Gastrocnemius medialis (tissue), 4 donors: ENCODE measurements around the gene NUP107. TPM values are rescaled to one million over a fixed set of nuclear protein-coding genes. Genes with fewer than 3 reads are reported as not detected.

ENCODE experiments used
- ATAC-seq, 2 donors: fragments of 150-250 bp; one replicate each; pipeline ENCODE4 v1.9.1; 2016
- DNase-seq, 2 donors: peaks; one replicate each; pipeline ENCODE4 v3.0.0-alpha.2; 2019
- H3K27ac ChIP-seq, 4 donors: fragments of 200-600 bp; sonication (generic); 1 replicate in 1 of 4; 2 replicates in 3 of 4; pipeline ENCODE4 v1.5.1; 2016 to 2018; ENCODE audit warnings: mild to moderate bottlenecking in 2 of 4, moderate library complexity in 1 of 4
- H3K27me3 ChIP-seq, 3 donors: fragments of 200-600 bp; sonication (generic) in 2 of 3; 1 replicate in 1 of 3; 2 replicates in 2 of 3; pipeline versions ENCODE4 v1.5.1 to v1.6.0; 2016 to 2019; ENCODE audit warnings: mild to moderate bottlenecking in 1 of 3, moderate library complexity in 1 of 3
- H3K36me3 ChIP-seq, 2 donors: fragments of 200-600 bp; sonication (generic) in 1 of 2; one replicate each; pipeline ENCODE4 v1.5.1; 2017 to 2018
- H3K4me1 ChIP-seq, 2 donors: fragments of 200-600 bp; sonication (generic) in 1 of 2; one replicate each; pipeline ENCODE4 v1.5.1; 2016 to 2017; ENCODE audit warnings: mild to moderate bottlenecking in 2 of 2
- H3K4me3 ChIP-seq, 4 donors: fragments of 200-600 bp; sonication (generic) in 3 of 4; 1 replicate in 1 of 4; 2 replicates in 3 of 4; pipeline ENCODE4 v1.5.1; 2016 to 2019; ENCODE audit warnings: mild to moderate bottlenecking in 2 of 4
- H3K9me3 ChIP-seq, 3 donors: fragments of 200-600 bp; sonication (generic) in 2 of 3; 1 replicate in 1 of 3; 2 replicates in 2 of 3; pipeline ENCODE4 v1.5.1; 2016 to 2019
- CTCF ChIP-seq, 5 experiments: fragments of 450-650 bp in 3 of 5; fragments of 200-600 bp in 2 of 5; sonication (generic) in 2 of 5; IDR thresholded peaks in 4 of 5; conservative IDR thresholded peaks in 1 of 5; 1 replicate in 4 of 5; 2 replicates in 1 of 5; pipeline ENCODE4 v1.5.1; 2016 to 2019; ENCODE audit warnings: antibody characterized with exemption in 5 of 5, mild to moderate bottlenecking in 3 of 5, moderate library complexity in 3 of 5
- POLR2A ChIP-seq, 2 donors: fragments of 450-650 bp; IDR thresholded peaks; one replicate each; pipeline ENCODE4 v1.6.1; 2017; ENCODE audit warnings: antibody characterized with exemption in 2 of 2, mild to moderate bottlenecking in 2 of 2, moderate library complexity in 2 of 2
- in situ Hi-C, 4 donors: fragments of 200-750 bp; cut with MboI; loops; one replicate each; pipeline versions ENCODE4 v1.15.0 to v1.8.0; 2017; ENCODE audit warnings: low sequenced_read_pairs in 4 of 4
- intact Hi-C: fragments of 100-400 bp; cut with DNase I; formaldehyde crosslinking; loops from one replicate; pipeline ENCODE4 v1.15.1; 2023; ENCODE audit warnings: low total_unique reads
- total RNA-seq, 4 donors: library from RNA; depleted of rRNA; stranded (reverse); fragments of >200 nt; gene quantifications; one replicate each; pipeline versions ENCODE4 v1.1.0 to v1.2.3, GENCODE V29; 2016

NUP107 gene
- total RNA-seq, 4 donors from 2014 or later, result 13.0 to 43.1 (median 25.9) TPM

GRCh38 chr12:68776976-68777610 is 90.3 kb downstream of the NUP107 start:
- H3K4me1 ChIP-seq, result no peaks in the 10 kb centered on the region
- in situ Hi-C loops, result no loop called here
- no peak overlapping the region for H3K27ac ChIP-seq
- H3K27me3 ChIP-seq, result no peaks in the 10 kb centered on the region
- no peaks in the 10 kb centered on the region for H3K36me3 ChIP-seq
- no peak for TF ChIP-seq CTCF (IDR thresholded peaks at IDR 0.05 in 4 of 5, conservative IDR thresholded peaks at IDR 0.05 in 1 of 5)
- TF ChIP-seq POLR2A (IDR thresholded peaks at IDR 0.05), result no peak
- DNase-seq, result no peak
- intact Hi-C loops, result no loop called here
- ATAC-seq, result no peak
- no peaks in the 10 kb centered on the region for H3K9me3 ChIP-seq
- no peak overlapping the region for H3K4me3 ChIP-seq

- Histone ChIP-seq H3K36me3 (no peaks in the 10 kb centered on the region), H3K4me1 (no peaks in the 10 kb centered on the region), H3K27me3 (no peaks in the 10 kb centered on the region), H3K4me3 (no peak overlapping the region), H3K9me3 (no peaks in the 10 kb centered on the region), H3K27ac (no peak overlapping the region)
- DNase-seq (no peak), ATAC-seq (no peak)
- intact Hi-C loops, result no loop called here
- in situ Hi-C loops, result no loop called here
- no peak for TF ChIP-seq CTCF (IDR thresholded peaks at IDR 0.05 in 4 of 5, conservative IDR thresholded peaks at IDR 0.05 in 1 of 5)
- no peak for TF ChIP-seq POLR2A (IDR thresholded peaks at IDR 0.05)
Observed at GRCh38 chr12:68779280-68779679, 92.5 kb downstream of the NUP107 start.

GRCh38 chr12:68780731-68781130 is 94.0 kb downstream of the NUP107 start:
- H3K4me1 ChIP-seq, result no peaks in the 10 kb centered on the region
- no peak overlapping the region for H3K27ac ChIP-seq
- ATAC-seq (no peak), DNase-seq (no peak)
- intact Hi-C loops (no loop called here), in situ Hi-C loops (no loop called here)
- H3K4me3 ChIP-seq, result no peak overlapping the region
- no peaks in the 10 kb centered on the region for H3K9me3 ChIP-seq
- H3K27me3 ChIP-seq, result no peaks in the 10 kb centered on the region
- H3K36me3 ChIP-seq, result no peaks in the 10 kb centered on the region
- TF ChIP-seq POLR2A (IDR thresholded peaks at IDR 0.05) (no peak), CTCF (IDR thresholded peaks at IDR 0.05 in 4 of 5, conservative IDR thresholded peaks at IDR 0.05 in 1 of 5) (no peak)

GRCh38 chr12:68781728-68782127 is 95.0 kb downstream of the NUP107 start:
- no peak for DNase-seq
- TF ChIP-seq POLR2A (IDR thresholded peaks at IDR 0.05), result no peak
- no peak for TF ChIP-seq CTCF (IDR thresholded peaks at IDR 0.05 in 4 of 5, conservative IDR thresholded peaks at IDR 0.05 in 1 of 5)
- H3K27ac ChIP-seq, result no peak overlapping the region

GRCh38 chr12:68784015-68784414 is 97.2 kb downstream of the NUP107 start:
- DNase-seq, result no peak
- peak; percentile 22 to 26 for ATAC-seq
- Histone ChIP-seq H3K36me3 (no peaks in the 10 kb centered on the region), H3K4me3 (no peak overlapping the region), H3K9me3 (no peaks in the 10 kb centered on the region), H3K27ac (no peak overlapping the region), H3K27me3 (no peaks in the 10 kb centered on the region), H3K4me1 (peaks cover 3 to 4% of the 10 kb centered on the region in 2 donors)
- no peak for TF ChIP-seq CTCF (IDR thresholded peaks at IDR 0.05 in 4 of 5, conservative IDR thresholded peaks at IDR 0.05 in 1 of 5)
- no peak for TF ChIP-seq POLR2A (IDR thresholded peaks at IDR 0.05)
- in situ Hi-C loops (no loop called here), intact Hi-C loops (no loop called here)

More at GRCh38 chr12:68781728-68782127, 95.0 kb downstream of the NUP107 start:
- no peaks in the 10 kb centered on the region for H3K9me3 ChIP-seq
- in situ Hi-C loops (no loop called here), intact Hi-C loops (no loop called here)
- no peak overlapping the region for H3K4me3 ChIP-seq
- no peaks in the 10 kb centered on the region for H3K36me3 ChIP-seq
- peaks cover 0 to 1% of the 10 kb centered on the region in 2 donors for H3K4me1 ChIP-seq
- no peak for ATAC-seq
- no peaks in the 10 kb centered on the region for H3K27me3 ChIP-seq
